HFF-Myc (cell line): Measurements from ENCODE around the gene CCIN.

Experiments
- DNase-seq: peaks from one replicate; pipeline ENCODE4 v3.0.0-alpha.2; 2011; ENCODE audit warnings: low read depth; ENCODE audit errors: extremely low read depth
- H3K4me3 ChIP-seq: replicated peaks from 2 replicates; pipeline ENCODE4 v1.5.1; 2011; ENCODE audit warnings: low read depth, mild to moderate bottlenecking, control low read depth, low read length
- TF ChIP-seq, protein P1 (sequence below): IDR thresholded peaks from 2 replicates; pipeline ENCODE4 v1.5.1; 2012; ENCODE audit warnings: mild to moderate bottlenecking, low read depth, low read length, control low read depth; ENCODE audit errors: missing control alignments

Gene CCIN

DNA sequence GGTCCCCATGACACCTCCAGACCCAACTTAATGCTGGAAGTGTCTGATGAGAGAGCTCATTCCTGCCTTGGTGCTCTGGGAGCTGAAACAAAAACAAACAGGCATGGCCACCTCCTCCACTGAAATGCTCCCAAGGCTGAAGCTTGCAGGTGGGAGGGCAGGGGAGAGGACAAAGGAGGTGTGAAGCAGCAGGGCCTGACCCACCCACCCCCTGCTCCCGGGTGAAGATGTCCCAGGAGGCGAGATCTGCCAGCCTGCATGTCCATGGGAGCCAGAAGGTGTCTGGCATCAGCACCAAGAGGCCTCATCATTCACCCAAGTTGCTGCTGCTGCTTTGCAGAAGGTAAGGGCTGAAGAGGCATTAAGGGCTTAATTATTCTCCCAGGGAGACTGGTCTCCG is 4.2 kb upstream of the CCIN start:
- DNase-seq, result no peak
- TF ChIP-seq, protein P1, sequence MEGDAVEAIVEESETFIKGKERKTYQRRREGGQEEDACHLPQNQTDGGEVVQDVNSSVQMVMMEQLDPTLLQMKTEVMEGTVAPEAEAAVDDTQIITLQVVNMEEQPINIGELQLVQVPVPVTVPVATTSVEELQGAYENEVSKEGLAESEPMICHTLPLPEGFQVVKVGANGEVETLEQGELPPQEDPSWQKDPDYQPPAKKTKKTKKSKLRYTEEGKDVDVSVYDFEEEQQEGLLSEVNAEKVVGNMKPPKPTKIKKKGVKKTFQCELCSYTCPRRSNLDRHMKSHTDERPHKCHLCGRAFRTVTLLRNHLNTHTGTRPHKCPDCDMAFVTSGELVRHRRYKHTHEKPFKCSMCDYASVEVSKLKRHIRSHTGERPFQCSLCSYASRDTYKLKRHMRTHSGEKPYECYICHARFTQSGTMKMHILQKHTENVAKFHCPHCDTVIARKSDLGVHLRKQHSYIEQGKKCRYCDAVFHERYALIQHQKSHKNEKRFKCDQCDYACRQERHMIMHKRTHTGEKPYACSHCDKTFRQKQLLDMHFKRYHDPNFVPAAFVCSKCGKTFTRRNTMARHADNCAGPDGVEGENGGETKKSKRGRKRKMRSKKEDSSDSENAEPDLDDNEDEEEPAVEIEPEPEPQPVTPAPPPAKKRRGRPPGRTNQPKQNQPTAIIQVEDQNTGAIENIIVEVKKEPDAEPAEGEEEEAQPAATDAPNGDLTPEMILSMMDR, result no peak

DNA sequence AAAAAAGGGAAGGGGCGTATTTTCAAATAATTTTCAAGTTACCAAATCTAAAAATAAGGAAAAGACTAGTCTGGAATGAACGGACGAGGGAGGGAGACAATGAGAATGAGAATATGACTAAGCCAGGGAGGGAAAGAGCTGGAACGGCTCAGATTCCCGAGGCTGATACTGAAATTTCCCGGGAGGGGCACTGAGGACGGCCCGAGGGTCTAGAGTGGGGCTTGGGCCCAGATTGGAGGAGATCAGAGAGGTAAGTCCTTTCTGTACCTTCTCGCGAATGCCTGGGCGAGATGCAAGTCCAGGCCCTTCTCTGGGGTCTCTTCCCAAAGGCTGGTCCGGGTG is 3.4 kb upstream of the CCIN start:
- H3K4me3 ChIP-seq, result no peak overlapping the region
- TF ChIP-seq, protein P1, result no peak
- DNase-seq, result no peak

More for the DNA sequence above, 4.2 kb upstream of the CCIN start:
- H3K4me3 ChIP-seq, result no peak overlapping the region

- TF ChIP-seq, protein P1, result peak; percentile 83
- DNase-seq, result peak; percentile 49
- peak overlapping the region; percentile 44 for H3K4me3 ChIP-seq
These were observed 2.8 kb upstream of the CCIN start for GRCh38 chr9:36166168-36166927.

GRCh38 chr9:36169708-36170107 is 520 bp downstream of the CCIN start:
- no peak for DNase-seq

DNA sequence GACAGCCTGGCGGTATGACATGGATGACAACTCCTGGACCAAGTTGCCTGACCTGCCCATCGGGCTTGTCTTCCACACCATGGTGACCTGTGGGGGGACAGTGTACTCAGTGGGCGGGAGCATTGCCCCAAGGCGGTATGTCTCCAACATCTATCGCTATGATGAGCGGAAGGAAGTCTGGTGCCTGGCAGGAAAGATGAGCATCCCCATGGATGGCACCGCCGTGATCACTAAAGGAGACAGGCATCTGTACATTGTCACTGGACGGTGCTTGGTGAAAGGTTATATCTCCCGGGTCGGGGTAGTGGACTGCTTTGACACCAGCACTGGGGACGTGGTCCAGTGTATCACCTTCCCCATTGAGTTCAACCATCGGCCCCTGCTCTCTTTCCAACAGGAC is 1.3 kb downstream of the CCIN start:
- no peak for DNase-seq
- TF ChIP-seq, protein P1, result no peak

More at GRCh38 chr9:36169708-36170107, 520 bp downstream of the CCIN start:
- H3K4me3 ChIP-seq, result no peak overlapping the region
- TF ChIP-seq, protein P1, result no peak

DNA sequence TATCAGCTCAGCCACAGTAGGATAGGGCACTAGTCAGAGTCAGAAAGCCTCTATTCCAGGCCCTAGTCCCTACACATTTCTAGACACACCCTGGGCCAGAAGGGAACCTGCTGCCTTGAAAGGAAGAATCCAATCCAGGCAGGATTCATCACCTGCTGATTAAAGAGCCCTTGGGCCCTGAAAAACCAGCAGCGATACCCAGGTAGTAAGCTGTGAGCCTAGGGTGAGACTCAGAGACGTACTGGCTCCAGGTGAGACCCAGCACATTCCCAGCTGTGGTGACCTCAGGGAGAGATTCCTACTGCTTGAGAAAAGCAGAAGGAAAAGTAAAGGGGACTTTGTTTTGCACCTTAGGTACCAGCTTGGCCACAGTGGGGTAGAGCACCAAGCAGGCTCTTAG is 4.7 kb downstream of the CCIN start:
- DNase-seq, result no peak
- TF ChIP-seq, protein P1, result no peak
- no peak overlapping the region for H3K4me3 ChIP-seq

More for the DNA sequence above, 1.3 kb downstream of the CCIN start:
- no peak overlapping the region for H3K4me3 ChIP-seq

GRCh38 chr9:36174271-36174670 is 5.1 kb downstream of the CCIN start:
- H3K4me3 ChIP-seq, result no peak overlapping the region
- no peak for DNase-seq
- TF ChIP-seq, protein P1, result no peak
